OCI-LY3 (cell line): ENCODE measurements around the gene GPR148.

Experiments used
- H2AFZ ChIP-seq: fragments of 200-600, 300-600 bp; shearing (Covaris generic); 2 replicates; pipeline ENCODE4 v1.6.0; 2014; ENCODE audit warnings: antibody characterized with exemption, low read depth, low read length
- H3K27ac ChIP-seq: fragments of 200-600, 300-600 bp; sonication (generic); 2 replicates; pipeline ENCODE4 v1.5.1; 2014; ENCODE audit warnings: mild to moderate bottlenecking, low read length, moderate library complexity, mixed read lengths
- H3K27me3 ChIP-seq: fragments of 200-600, 300-600 bp; sonication (generic); 2 replicates; pipeline ENCODE4 v1.6.1; 2014; ENCODE audit warnings: low read depth, low read length, mixed read lengths
- H3K36me3 ChIP-seq: fragments of 200-600, 300-600 bp; sonication (generic); replicated peaks from 2 replicates; pipeline ENCODE3; 2014; ENCODE audit warnings: low read depth, low read length, mixed read lengths
- H3K4me1 ChIP-seq: fragments of 300-600, 200-600 bp; sonication (generic); 2 replicates; pipeline ENCODE4 v1.6.1; 2014; ENCODE audit warnings: low read length, mixed read lengths
- H3K4me2 ChIP-seq: fragments of 200-600, 300-600 bp; sonication (generic); 2 replicates; pipeline ENCODE4 v1.6.1; 2014; ENCODE audit warnings: low read length, mixed read lengths
- H3K4me3 ChIP-seq: fragments of 300-600, 200-600 bp; sonication (generic); 2 replicates; pipeline ENCODE4 v1.5.1; 2014; ENCODE audit warnings: antibody characterized with exemption, mild to moderate bottlenecking, low read length, moderate library complexity
- H3K79me2 ChIP-seq: fragments of 300-600, 200-600 bp; shearing (Covaris generic); 2 replicates; pipeline ENCODE4 v1.6.1; 2014; ENCODE audit warnings: mild to moderate bottlenecking, low read length, mixed read lengths
- H3K9ac ChIP-seq: fragments of 300-600, 200-600 bp; shearing (Covaris generic); 2 replicates; pipeline ENCODE4 v1.6.0; 2014; ENCODE audit warnings: mild to moderate bottlenecking, low read length, moderate library complexity
- H3K9me3 ChIP-seq: fragments of 200-600, 300-600 bp; shearing (Covaris generic); 2 replicates; pipeline ENCODE4 v1.6.1; 2014; ENCODE audit warnings: low read length, mixed read lengths; ENCODE audit not compliant: insufficient read depth
- H4K20me1 ChIP-seq: fragments of 200-600, 300-600 bp; sonication (generic); 2 replicates; pipeline ENCODE4 v1.6.1; 2016; ENCODE audit warnings: low read length, mixed read lengths; ENCODE audit not compliant: insufficient read depth
- CTCF ChIP-seq: fragments of 200-600, 300-600 bp; sonication (generic); IDR thresholded peaks from 2 replicates; pipeline ENCODE4 v1.5.1; 2014; ENCODE audit warnings: antibody characterized with exemption, low read length, low read depth
- EZH2phosphoT487 ChIP-seq: fragments of 200-600 bp; shearing (Covaris generic); IDR thresholded peaks from 2 replicates; pipeline ENCODE4 v1.6.1; 2018; ENCODE audit warnings: antibody characterized with exemption, mixed run types, low read depth

Gene GPR148

GRCh38 chr2:130768191-130768855 is 39.5 kb downstream of the GPR148 start:
- Histone ChIP-seq H3K27ac (no peak overlapping the region), H3K4me2 (no peak overlapping the region), H3K27me3 (no peaks in the 10 kb centered on the region), H3K9me3 (no peaks in the 10 kb centered on the region), H4K20me1 (no peaks in the 10 kb centered on the region), H3K4me1 (no peaks in the 10 kb centered on the region), H3K9ac (no peak overlapping the region), H2AFZ (no peak overlapping the region), H3K36me3 (no peaks in the 10 kb centered on the region), H3K4me3 (no peak overlapping the region), H3K79me2 (no peaks in the 10 kb centered on the region)
- TF ChIP-seq EZH2phosphoT487, result no peak
- TF ChIP-seq CTCF, result peak; percentile 35

GRCh38 chr2:130769343-130769907 is 40.6 kb downstream of the GPR148 start:
- no peak overlapping the region for H3K4me2 ChIP-seq
- no peaks in the 10 kb centered on the region for H3K36me3 ChIP-seq
- no peaks in the 10 kb centered on the region for H3K27me3 ChIP-seq
- H2AFZ ChIP-seq, result no peak overlapping the region; the same call in 1 of the 2 replicates
- no peak overlapping the region for H3K9ac ChIP-seq
- no peak for TF ChIP-seq CTCF
- no peak for TF ChIP-seq EZH2phosphoT487
- H4K20me1 ChIP-seq, result no peaks in the 10 kb centered on the region
- H3K4me3 ChIP-seq, result no peak overlapping the region
- H3K79me2 ChIP-seq, result no peaks in the 10 kb centered on the region
- H3K27ac ChIP-seq, result no peak overlapping the region
- H3K4me1 ChIP-seq, result no peaks in the 10 kb centered on the region
- no peaks in the 10 kb centered on the region for H3K9me3 ChIP-seq

DNA sequence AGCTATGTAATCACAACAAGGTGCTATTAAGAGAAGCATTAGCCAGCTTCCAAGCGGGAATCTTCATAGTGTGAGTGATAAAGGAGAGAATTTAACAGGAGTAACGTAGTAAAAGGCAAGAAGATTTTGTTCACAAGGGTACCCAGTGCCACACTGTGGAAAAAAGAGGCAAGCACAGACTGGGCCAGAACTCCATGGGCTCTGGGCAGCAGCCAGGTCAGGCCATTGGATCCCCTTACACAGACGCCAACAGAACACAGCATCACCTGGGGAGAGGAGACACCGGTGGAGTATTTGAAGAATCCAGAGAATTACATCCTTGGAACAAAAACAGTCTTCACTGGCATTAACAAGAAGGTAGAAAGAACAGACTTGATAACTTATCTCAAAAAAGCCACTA is 47.7 kb downstream of the GPR148 start:
- no peaks in the 10 kb centered on the region for H3K79me2 ChIP-seq
- H4K20me1 ChIP-seq, result no peaks in the 10 kb centered on the region
- no peaks in the 10 kb centered on the region for H3K9me3 ChIP-seq
- H3K9ac ChIP-seq, result no peak overlapping the region
- H3K27me3 ChIP-seq, result no peaks in the 10 kb centered on the region
- no peak overlapping the region; the same call in 1 of the 2 replicates for H2AFZ ChIP-seq
- no peak overlapping the region for H3K4me3 ChIP-seq
- TF ChIP-seq EZH2phosphoT487 (no peak), CTCF (peak; percentile 43)
- H3K27ac ChIP-seq, result no peak overlapping the region
- H3K4me2 ChIP-seq, result no peak overlapping the region
- H3K4me1 ChIP-seq, result no peaks in the 10 kb centered on the region
- no peaks in the 10 kb centered on the region for H3K36me3 ChIP-seq

DNA sequence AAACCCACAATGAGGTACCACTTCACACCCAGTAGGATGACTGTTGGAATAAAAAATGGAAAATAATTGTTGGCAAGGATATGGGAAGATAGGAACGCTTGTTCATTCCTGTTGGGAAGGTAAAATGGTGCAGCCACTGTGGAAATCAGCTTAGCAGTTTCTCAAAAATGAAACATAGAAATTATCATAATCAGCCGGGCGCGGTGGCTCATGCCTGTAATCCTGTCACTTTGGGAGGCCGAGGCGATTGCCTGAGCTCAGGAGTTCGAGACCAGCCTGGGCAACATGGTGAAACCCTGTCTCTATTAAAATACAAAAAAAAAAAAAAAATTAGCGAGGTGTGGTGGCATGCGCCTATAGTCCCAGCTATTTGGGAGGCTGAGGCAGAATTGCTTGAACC is 49.9 kb downstream of the GPR148 start:
- no peaks in the 10 kb centered on the region for H3K4me1 ChIP-seq
- H2AFZ ChIP-seq, result no peak overlapping the region
- no peak for TF ChIP-seq EZH2phosphoT487
- TF ChIP-seq CTCF, result no peak
- no peaks in the 10 kb centered on the region for H3K36me3 ChIP-seq
- H4K20me1 ChIP-seq, result no peaks in the 10 kb centered on the region
- no peaks in the 10 kb centered on the region for H3K27me3 ChIP-seq
- H3K27ac ChIP-seq, result no peak overlapping the region
- H3K79me2 ChIP-seq, result no peaks in the 10 kb centered on the region
- H3K9me3 ChIP-seq, result no peaks in the 10 kb centered on the region
- no peak overlapping the region for H3K4me3 ChIP-seq
- H3K9ac ChIP-seq, result no peak overlapping the region
- no peak overlapping the region for H3K4me2 ChIP-seq
